ENCODE data around the gene IGFBP3. TPM values are rescaled to one million over a fixed set of nuclear protein-coding genes. Genes with fewer than 3 reads are reported as not detected.

The IGFBP3 gene
- total and polyA plus RNA-seq, 2 of the 13 experiments (the other 11 are each of a cell fraction or from before 2014, with no cell fraction given): 57.5 TPM; not detected in 1

GRCh38 chr7:45886931-45887667, 34.0 kb downstream of the IGFBP3 start (continued):
- TF ChIP-seq HNF1B (CRISPR knock-in tag; IDR thresholded peaks at IDR 0.05) (peak; percentile 31; the same call in 1 of the 2 replicates), TARDBP (CRISPR knock-in tag; IDR thresholded peaks at IDR 0.05) (peak; percentile 38; the same call in 1 of the 2 replicates), ARID2 (CRISPR knock-in tag; IDR thresholded peaks at IDR 0.05; ENCODE audit: borderline replicate concordance) (0 out of 2 replicates have a peak, but pooled peaks have one; percentile 60), SMAD1 (CRISPR knock-in tag; IDR thresholded peaks at IDR 0.05; ENCODE audit: borderline replicate concordance, low read depth) (0 out of 2 replicates have a peak, but pooled peaks have one; percentile 23), ARID4A (CRISPR knock-in tag; IDR thresholded peaks at IDR 0.05; ENCODE audit: borderline replicate concordance) (no peak), ZKSCAN8 (CRISPR knock-in tag; IDR thresholded peaks at IDR 0.05; ENCODE audit: borderline replicate concordance) (0 out of 2 replicates have a peak, but pooled peaks have one; percentile 9), ZNF607 (CRISPR knock-in tag; IDR thresholded peaks at IDR 0.05; ENCODE audit: borderline replicate concordance) (0 out of 2 replicates have a peak, but pooled peaks have one; percentile 20), ZBTB34 (CRISPR knock-in tag; IDR thresholded peaks at IDR 0.05) (peak; percentile 28; the same call in 1 of the 2 replicates), BORCS8-MEF2B (CRISPR knock-in tag; IDR thresholded peaks at IDR 0.05) (0 out of 2 replicates have a peak, but pooled peaks have one; percentile 26), SP2 (CRISPR knock-in tag; IDR thresholded peaks at IDR 0.05) (peak; percentile 40; the same call in 1 of the 2 replicates), TFE3 (CRISPR knock-in tag; IDR thresholded peaks at IDR 0.05) (0 out of 2 replicates have a peak, but pooled peaks have one; percentile 16), GLMP (CRISPR knock-in tag; IDR thresholded peaks at IDR 0.05; ENCODE audit: borderline replicate concordance) (0 out of 2 replicates have a peak, but pooled peaks have one; percentile 30), POLR2A (IDR thresholded peaks at IDR 0.05; ENCODE audit: insufficient read depth in 1 of 2, low read depth in 2 of 2, low read length in 2 of 2) (no peak)

Measured in HepG2 (cell line).